GM19043 (cell line): ENCODE data around the gene TFB1M.
A peak's percentile ranks its signal among the peaks of the same experiment; 100 is the strongest.
"Not testable (repeated sequence)": the region's sequence is repeated elsewhere in the genome, so short reads cannot be mapped to it uniquely, and the experiment has no call there.

Source experiments
- ATAC-seq: cut with Tn5 transposase; IDR thresholded peaks from one replicate; pipeline ENCODE4 v1.9.1; 2021; ENCODE audit warnings: low read depth; ENCODE audit not compliant: unreplicated experiment

TFB1M gene

GRCh38 chr6:155330133-155330734, 15.9 kb upstream of the TFB1M start:
- no peak for ATAC-seq

GRCh38 chr6:155329460-155330132, 15.3 kb upstream of the TFB1M start:
- ATAC-seq = no peak

GRCh38 chr6:155328539-155329459, 14.5 kb upstream of the TFB1M start:
- ATAC-seq = no peak

GRCh38 chr6:155328074-155328538, 13.8 kb upstream of the TFB1M start:
- ATAC-seq = no peak

GRCh38 chr6:155327326-155328073, 13.2 kb upstream of the TFB1M start:
- peak; percentile 76 for ATAC-seq

GRCh38 chr6:155325700-155326516, 11.6 kb upstream of the TFB1M start:
- no peak for ATAC-seq

GRCh38 chr6:155324993-155325392, 10.7 kb upstream of the TFB1M start:
- no peak for ATAC-seq

- ATAC-seq = no peak
These were observed 9.9 kb upstream of the TFB1M start for GRCh38 chr6:155324172-155324571.

GRCh38 chr6:155319902-155320301, 5.6 kb upstream of the TFB1M start:
- ATAC-seq = no peak

- ATAC-seq = no peak
These were observed 2.9 kb upstream of the TFB1M start for GRCh38 chr6:155317186-155317585.

GRCh38 chr6:155316419-155316818, 2.1 kb upstream of the TFB1M start:
- ATAC-seq = no peak

- no peak for ATAC-seq
These were observed 1.2 kb upstream of the TFB1M start for GRCh38 chr6:155315516-155315871.

GRCh38 chr6:155314773-155315515, 660 bp upstream of the TFB1M start:
- peak; percentile 56 for ATAC-seq

GRCh38 chr6:155313602-155314091, 637 bp downstream of the TFB1M start:
- peak; percentile 2 for ATAC-seq

GRCh38 chr6:155312950-155313349, 1.3 kb downstream of the TFB1M start:
- not testable (repeated sequence) for ATAC-seq

- ATAC-seq = no peak
These were observed 2.7 kb downstream of the TFB1M start for GRCh38 chr6:155311583-155311982.

GRCh38 chr6:155311086-155311485, 3.2 kb downstream of the TFB1M start:
- no peak for ATAC-seq

GRCh38 chr6:155310596-155310995, 3.7 kb downstream of the TFB1M start:
- no peak for ATAC-seq

GRCh38 chr6:155309150-155309549, 5.1 kb downstream of the TFB1M start:
- ATAC-seq = no peak
